HepG2 (cell line): ENCODE measurements around the gene CTNNA2. TPM values are rescaled to one million over a fixed set of nuclear protein-coding genes. Genes with fewer than 3 reads are reported as not detected.

Experiments
- ATF7-NPFF ChIP-seq: sonication (generic); formaldehyde crosslinking; IDR thresholded peaks from 2 replicates; pipeline ENCODE4 v1.8.1; 2023; ENCODE audit warnings: mild to moderate bottlenecking, low read depth, missing genetic modification reagents, moderate library complexity
- DMAP1 ChIP-seq: IDR thresholded peaks from 2 replicates; pipeline ENCODE4 v1.6.1; 2016
- FOXA3 ChIP-seq: IDR thresholded peaks from 2 replicates; pipeline ENCODE4 v1.6.1; 2016; ENCODE audit warnings: missing genetic modification reagents, missing compliant biosample characterization
- MAF1 ChIP-seq: sonication (generic); formaldehyde crosslinking; IDR thresholded peaks from 2 replicates; pipeline ENCODE4 v1.5.0; 2020; ENCODE audit warnings: missing genetic modification reagents, borderline replicate concordance
- MED13 ChIP-seq: sonication (generic); formaldehyde crosslinking; IDR thresholded peaks from 2 replicates; pipeline ENCODE4 v1.5.0; 2020; ENCODE audit warnings: missing genetic modification reagents
- MEF2D ChIP-seq: sonication (generic); formaldehyde crosslinking; IDR thresholded peaks from 2 replicates; pipeline ENCODE4 v1.5.1; 2020; ENCODE audit warnings: mild to moderate bottlenecking, missing genetic modification reagents
- MYC ChIP-seq: sonication (generic); formaldehyde crosslinking; IDR thresholded peaks from 2 replicates; pipeline ENCODE4 v1.9.0; 2021; ENCODE audit warnings: missing genetic modification reagents, borderline replicate concordance
- NFATC3 ChIP-seq: sonication (generic); formaldehyde crosslinking; IDR thresholded peaks from 2 replicates; pipeline ENCODE4 v1.5.1; 2020; ENCODE audit warnings: mild to moderate bottlenecking, missing genetic modification reagents
- NFYB ChIP-seq: sonication (generic); formaldehyde crosslinking; IDR thresholded peaks from 2 replicates; pipeline ENCODE4 v1.4.0; 2020; ENCODE audit warnings: missing genetic modification reagents
- RARG ChIP-seq: sonication (generic); formaldehyde crosslinking; IDR thresholded peaks from 2 replicates; pipeline ENCODE4 v1.4.0; 2020; ENCODE audit warnings: low read depth, mild to moderate bottlenecking, missing genetic modification reagents
- SIX4 ChIP-seq: sonication (generic); formaldehyde crosslinking; IDR thresholded peaks from 2 replicates; pipeline ENCODE4 v1.4.0; 2020; ENCODE audit warnings: missing genetic modification reagents
- STAT5B ChIP-seq: sonication (generic); formaldehyde crosslinking; IDR thresholded peaks from 2 replicates; pipeline ENCODE4 v1.4.0; 2020; ENCODE audit warnings: missing genetic modification reagents
- ZBTB20 ChIP-seq: sonication (generic); formaldehyde crosslinking; IDR thresholded peaks from 2 replicates; pipeline ENCODE4 v1.8.1; 2023; ENCODE audit warnings: missing genetic modification reagents, low read depth, mild to moderate bottlenecking, borderline replicate concordance
- ZNF24 ChIP-seq: fragments of 450-650 bp; IDR thresholded peaks from 2 replicates; pipeline ENCODE4 v1.6.1; 2017; ENCODE audit warnings: antibody characterized with exemption, mild to moderate bottlenecking
- ZNF547 ChIP-seq: sonication (generic); formaldehyde crosslinking; IDR thresholded peaks from 2 replicates; pipeline ENCODE4 v1.5.1; 2020; ENCODE audit warnings: mild to moderate bottlenecking, missing genetic modification reagents
- ZNF800 ChIP-seq: sonication (generic); formaldehyde crosslinking; IDR thresholded peaks from 2 replicates; pipeline ENCODE4 v1.4.0; 2020; ENCODE audit warnings: missing genetic modification reagents
- polyA plus RNA-seq, 8 experiments: library from polyadenylated mRNA; depleted of rRNA in 3 of 8; stranded (reverse) in 7 of 8; unstranded in 1 of 8; fragments of >200 nt; fragmentation: Illumina TruSeq in 4 of 8; extraction: Trizol in 4 of 8; gene quantifications; 2 replicates each; pipeline versions ENCODE4 v1.2.1 to v1.2.3, GENCODE V29; 2011 to 2016; ENCODE audit warnings: low read depth in 4 of 8, missing spikeins in 1 of 8, mixed read lengths in 1 of 8; ENCODE audit not compliant: insufficient read depth in 1 of 8
- total RNA-seq, 5 experiments: library from RNA; depleted of rRNA; stranded (reverse); fragments of >200 nt; fragmentation: Illumina TruSeq; extraction: Trizol; gene quantifications; 2 replicates each; pipeline ENCODE4 v1.2.3, GENCODE V29; 2016; ENCODE audit warnings: low read depth in 1 of 5
- TF ChIP-seq, protein P1 (sequence below): sonication (generic); formaldehyde crosslinking; IDR thresholded peaks from 2 replicates; pipeline ENCODE4 v1.8.0; 2022; ENCODE audit warnings: mild to moderate bottlenecking, missing genetic modification reagents, moderate library complexity
- TF ChIP-seq, protein P2 (sequence below): IDR thresholded peaks from 2 replicates; pipeline ENCODE4 v1.6.1; 2016; ENCODE audit warnings: low read depth, missing genetic modification reagents, missing compliant biosample characterization
- TF ChIP-seq, protein P3 (sequence below): sonication (generic); formaldehyde crosslinking; IDR thresholded peaks from 2 replicates; pipeline ENCODE4 v1.4.0; 2020; ENCODE audit warnings: missing genetic modification reagents, mild to moderate bottlenecking, borderline replicate concordance

CTNNA2 gene
- total and polyA plus RNA-seq, 2 of the 13 experiments (the other 11 are each of a cell fraction or from before 2014, with no cell fraction given) = not detected

DNA sequence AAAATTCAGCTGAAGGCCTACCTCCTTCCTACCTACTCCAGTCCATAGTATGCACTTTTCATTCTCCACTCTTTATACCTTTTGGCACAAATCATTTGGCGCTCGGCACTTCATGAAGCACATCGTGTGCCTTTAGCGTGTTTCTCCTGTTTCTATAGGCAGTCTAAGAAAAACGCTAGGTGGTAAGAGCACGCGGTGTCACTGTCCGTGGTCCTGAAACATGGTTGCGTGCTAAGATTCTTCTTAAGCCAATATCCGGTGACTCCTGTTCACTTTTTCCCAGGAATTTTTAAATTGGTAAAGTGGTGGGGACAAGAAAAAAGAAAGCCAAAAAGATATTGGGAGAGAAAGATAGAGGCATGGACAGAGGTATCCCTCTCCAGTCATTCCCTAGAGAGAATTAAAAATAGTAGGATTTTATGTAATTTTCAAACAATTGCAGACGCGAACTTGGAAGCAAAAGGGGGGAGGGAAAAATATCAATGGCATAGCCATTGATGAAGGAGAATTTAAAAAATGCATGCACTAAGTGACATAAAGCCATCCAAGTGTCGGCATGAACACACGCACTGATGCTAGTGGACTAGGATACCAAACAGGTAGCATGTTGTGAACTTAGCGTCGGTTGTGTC lies 1.4 kb upstream of the CTNNA2 start (continued):
- TF ChIP-seq, protein P1, sequence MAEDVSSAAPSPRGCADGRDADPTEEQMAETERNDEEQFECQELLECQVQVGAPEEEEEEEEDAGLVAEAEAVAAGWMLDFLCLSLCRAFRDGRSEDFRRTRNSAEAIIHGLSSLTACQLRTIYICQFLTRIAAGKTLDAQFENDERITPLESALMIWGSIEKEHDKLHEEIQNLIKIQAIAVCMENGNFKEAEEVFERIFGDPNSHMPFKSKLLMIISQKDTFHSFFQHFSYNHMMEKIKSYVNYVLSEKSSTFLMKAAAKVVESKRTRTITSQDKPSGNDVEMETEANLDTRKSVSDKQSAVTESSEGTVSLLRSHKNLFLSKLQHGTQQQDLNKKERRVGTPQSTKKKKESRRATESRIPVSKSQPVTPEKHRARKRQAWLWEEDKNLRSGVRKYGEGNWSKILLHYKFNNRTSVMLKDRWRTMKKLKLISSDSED = no peak
- TF ChIP-seq NFYB (CRISPR knock-in tag) = 0 out of 2 replicates have a peak, but pooled peaks have one; percentile 16
- peak; percentile 75 for TF ChIP-seq MEF2D (CRISPR knock-in tag)
- TF ChIP-seq ZNF547 (CRISPR knock-in tag) = 0 out of 2 replicates have a peak, but pooled peaks have one; percentile 36
- TF ChIP-seq RARG (CRISPR knock-in tag) = no peak
- TF ChIP-seq MAF1 = peak; percentile 50; the same call in 1 of the 2 replicates
- 0 out of 2 replicates have a peak, but pooled peaks have one; percentile 39 for TF ChIP-seq MED13 (CRISPR knock-in tag)
- peak; percentile 63 for TF ChIP-seq FOXA3
- peak; percentile 73; the same call in 1 of the 2 replicates for TF ChIP-seq ZBTB20 (CRISPR knock-in tag)
- TF ChIP-seq NFATC3 (CRISPR knock-in tag) = no peak
- peak; percentile 16; the same call in 1 of the 2 replicates for TF ChIP-seq ATF7-NPFF (CRISPR knock-in tag)
- TF ChIP-seq, protein P2, sequence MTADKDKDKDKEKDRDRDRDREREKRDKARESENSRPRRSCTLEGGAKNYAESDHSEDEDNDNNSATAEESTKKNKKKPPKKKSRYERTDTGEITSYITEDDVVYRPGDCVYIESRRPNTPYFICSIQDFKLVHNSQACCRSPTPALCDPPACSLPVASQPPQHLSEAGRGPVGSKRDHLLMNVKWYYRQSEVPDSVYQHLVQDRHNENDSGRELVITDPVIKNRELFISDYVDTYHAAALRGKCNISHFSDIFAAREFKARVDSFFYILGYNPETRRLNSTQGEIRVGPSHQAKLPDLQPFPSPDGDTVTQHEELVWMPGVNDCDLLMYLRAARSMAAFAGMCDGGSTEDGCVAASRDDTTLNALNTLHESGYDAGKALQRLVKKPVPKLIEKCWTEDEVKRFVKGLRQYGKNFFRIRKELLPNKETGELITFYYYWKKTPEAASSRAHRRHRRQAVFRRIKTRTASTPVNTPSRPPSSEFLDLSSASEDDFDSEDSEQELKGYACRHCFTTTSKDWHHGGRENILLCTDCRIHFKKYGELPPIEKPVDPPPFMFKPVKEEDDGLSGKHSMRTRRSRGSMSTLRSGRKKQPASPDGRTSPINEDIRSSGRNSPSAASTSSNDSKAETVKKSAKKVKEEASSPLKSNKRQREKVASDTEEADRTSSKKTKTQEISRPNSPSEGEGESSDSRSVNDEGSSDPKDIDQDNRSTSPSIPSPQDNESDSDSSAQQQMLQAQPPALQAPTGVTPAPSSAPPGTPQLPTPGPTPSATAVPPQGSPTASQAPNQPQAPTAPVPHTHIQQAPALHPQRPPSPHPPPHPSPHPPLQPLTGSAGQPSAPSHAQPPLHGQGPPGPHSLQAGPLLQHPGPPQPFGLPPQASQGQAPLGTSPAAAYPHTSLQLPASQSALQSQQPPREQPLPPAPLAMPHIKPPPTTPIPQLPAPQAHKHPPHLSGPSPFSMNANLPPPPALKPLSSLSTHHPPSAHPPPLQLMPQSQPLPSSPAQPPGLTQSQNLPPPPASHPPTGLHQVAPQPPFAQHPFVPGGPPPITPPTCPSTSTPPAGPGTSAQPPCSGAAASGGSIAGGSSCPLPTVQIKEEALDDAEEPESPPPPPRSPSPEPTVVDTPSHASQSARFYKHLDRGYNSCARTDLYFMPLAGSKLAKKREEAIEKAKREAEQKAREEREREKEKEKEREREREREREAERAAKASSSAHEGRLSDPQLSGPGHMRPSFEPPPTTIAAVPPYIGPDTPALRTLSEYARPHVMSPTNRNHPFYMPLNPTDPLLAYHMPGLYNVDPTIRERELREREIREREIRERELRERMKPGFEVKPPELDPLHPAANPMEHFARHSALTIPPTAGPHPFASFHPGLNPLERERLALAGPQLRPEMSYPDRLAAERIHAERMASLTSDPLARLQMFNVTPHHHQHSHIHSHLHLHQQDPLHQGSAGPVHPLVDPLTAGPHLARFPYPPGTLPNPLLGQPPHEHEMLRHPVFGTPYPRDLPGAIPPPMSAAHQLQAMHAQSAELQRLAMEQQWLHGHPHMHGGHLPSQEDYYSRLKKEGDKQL (CRISPR knock-in tag) = peak; percentile 45; the same call in 1 of the 2 replicates
- 0 out of 2 replicates have a peak, but pooled peaks have one; percentile 69 for TF ChIP-seq ZNF800 (CRISPR knock-in tag)
- TF ChIP-seq STAT5B (CRISPR knock-in tag) = peak; percentile 87
- TF ChIP-seq DMAP1 (CRISPR knock-in tag) = no peak
- TF ChIP-seq SIX4 = peak; percentile 79
- TF ChIP-seq ZNF24 = no peak
- TF ChIP-seq MYC (CRISPR knock-in tag) = 0 out of 2 replicates have a peak, but pooled peaks have one; percentile 37
- TF ChIP-seq, protein P3, sequence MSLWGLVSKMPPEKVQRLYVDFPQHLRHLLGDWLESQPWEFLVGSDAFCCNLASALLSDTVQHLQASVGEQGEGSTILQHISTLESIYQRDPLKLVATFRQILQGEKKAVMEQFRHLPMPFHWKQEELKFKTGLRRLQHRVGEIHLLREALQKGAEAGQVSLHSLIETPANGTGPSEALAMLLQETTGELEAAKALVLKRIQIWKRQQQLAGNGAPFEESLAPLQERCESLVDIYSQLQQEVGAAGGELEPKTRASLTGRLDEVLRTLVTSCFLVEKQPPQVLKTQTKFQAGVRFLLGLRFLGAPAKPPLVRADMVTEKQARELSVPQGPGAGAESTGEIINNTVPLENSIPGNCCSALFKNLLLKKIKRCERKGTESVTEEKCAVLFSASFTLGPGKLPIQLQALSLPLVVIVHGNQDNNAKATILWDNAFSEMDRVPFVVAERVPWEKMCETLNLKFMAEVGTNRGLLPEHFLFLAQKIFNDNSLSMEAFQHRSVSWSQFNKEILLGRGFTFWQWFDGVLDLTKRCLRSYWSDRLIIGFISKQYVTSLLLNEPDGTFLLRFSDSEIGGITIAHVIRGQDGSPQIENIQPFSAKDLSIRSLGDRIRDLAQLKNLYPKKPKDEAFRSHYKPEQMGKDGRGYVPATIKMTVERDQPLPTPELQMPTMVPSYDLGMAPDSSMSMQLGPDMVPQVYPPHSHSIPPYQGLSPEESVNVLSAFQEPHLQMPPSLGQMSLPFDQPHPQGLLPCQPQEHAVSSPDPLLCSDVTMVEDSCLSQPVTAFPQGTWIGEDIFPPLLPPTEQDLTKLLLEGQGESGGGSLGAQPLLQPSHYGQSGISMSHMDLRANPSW (CRISPR knock-in tag) = no peak
